AG10803 (cell line): ENCODE data around the gene SLC2A2.
A peak's percentile ranks its signal among the peaks of the same experiment; 100 is the strongest.

Source experiments
- DNase-seq: peaks from one replicate; pipeline ENCODE4 v3.0.0; 2010; ENCODE audit warnings: low read depth
- H3K4me3 ChIP-seq: 2 replicates; pipeline ENCODE4 v1.5.1; 2011; ENCODE audit warnings: mild to moderate bottlenecking, low read length, control low read depth
- TF ChIP-seq, protein P1 (sequence below): conservative IDR thresholded peaks from 2 replicates; pipeline ENCODE4 v1.5.1; 2011; ENCODE audit warnings: mild to moderate bottlenecking, low read length, control low read depth, inconsistent platforms

The SLC2A2 gene

DNA sequence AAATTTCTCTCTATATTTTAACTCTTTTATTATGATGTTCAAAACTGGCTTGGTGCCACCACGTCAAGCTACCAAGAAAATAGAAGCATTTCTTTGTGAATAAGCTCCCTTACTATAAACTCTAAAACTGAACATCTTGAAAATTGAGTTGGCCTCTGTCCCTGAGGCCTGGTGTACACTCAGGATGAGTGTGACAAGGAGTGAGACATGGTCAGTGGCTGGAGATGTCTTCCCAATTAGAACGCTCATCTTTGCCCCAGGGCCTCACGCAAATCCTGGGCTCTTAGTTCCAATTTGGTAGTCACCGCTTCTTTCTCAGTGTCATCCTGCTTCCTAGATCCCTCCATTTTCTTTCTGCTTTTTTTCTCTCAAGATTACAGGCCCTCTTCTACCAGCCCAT is 26.2 kb downstream of the SLC2A2 start:
- TF ChIP-seq, protein P1, sequence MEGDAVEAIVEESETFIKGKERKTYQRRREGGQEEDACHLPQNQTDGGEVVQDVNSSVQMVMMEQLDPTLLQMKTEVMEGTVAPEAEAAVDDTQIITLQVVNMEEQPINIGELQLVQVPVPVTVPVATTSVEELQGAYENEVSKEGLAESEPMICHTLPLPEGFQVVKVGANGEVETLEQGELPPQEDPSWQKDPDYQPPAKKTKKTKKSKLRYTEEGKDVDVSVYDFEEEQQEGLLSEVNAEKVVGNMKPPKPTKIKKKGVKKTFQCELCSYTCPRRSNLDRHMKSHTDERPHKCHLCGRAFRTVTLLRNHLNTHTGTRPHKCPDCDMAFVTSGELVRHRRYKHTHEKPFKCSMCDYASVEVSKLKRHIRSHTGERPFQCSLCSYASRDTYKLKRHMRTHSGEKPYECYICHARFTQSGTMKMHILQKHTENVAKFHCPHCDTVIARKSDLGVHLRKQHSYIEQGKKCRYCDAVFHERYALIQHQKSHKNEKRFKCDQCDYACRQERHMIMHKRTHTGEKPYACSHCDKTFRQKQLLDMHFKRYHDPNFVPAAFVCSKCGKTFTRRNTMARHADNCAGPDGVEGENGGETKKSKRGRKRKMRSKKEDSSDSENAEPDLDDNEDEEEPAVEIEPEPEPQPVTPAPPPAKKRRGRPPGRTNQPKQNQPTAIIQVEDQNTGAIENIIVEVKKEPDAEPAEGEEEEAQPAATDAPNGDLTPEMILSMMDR = no peak
- peak; percentile 8 for DNase-seq
- no peak overlapping the region for H3K4me3 ChIP-seq

DNA sequence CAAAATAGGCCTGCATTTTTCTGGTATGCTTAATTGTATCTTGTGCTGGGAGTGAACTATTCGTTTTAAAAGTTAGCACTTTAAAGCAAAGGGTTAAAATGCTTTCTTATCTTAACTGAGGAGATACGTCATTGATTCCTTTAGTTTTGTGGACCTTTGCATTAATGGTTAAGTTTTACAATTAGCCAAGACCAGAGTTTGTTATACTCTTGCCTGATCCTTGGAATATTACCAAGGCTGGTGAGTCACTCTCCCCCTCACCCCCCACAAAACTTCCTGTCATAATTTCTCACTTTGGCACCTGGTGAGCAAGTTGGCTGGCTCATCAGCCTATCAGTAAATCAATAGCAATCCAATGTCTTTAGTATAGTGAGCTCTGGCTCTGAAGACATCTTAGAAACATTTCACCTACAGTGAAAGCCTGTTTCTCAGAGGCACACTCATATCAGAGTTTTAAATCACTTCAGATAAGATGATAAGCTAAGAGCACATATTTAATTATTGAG is 26.7 kb downstream of the SLC2A2 start:
- TF ChIP-seq, protein P1 = no peak
- DNase-seq = peak; percentile 79
- H3K4me3 ChIP-seq = no peak overlapping the region

DNA sequence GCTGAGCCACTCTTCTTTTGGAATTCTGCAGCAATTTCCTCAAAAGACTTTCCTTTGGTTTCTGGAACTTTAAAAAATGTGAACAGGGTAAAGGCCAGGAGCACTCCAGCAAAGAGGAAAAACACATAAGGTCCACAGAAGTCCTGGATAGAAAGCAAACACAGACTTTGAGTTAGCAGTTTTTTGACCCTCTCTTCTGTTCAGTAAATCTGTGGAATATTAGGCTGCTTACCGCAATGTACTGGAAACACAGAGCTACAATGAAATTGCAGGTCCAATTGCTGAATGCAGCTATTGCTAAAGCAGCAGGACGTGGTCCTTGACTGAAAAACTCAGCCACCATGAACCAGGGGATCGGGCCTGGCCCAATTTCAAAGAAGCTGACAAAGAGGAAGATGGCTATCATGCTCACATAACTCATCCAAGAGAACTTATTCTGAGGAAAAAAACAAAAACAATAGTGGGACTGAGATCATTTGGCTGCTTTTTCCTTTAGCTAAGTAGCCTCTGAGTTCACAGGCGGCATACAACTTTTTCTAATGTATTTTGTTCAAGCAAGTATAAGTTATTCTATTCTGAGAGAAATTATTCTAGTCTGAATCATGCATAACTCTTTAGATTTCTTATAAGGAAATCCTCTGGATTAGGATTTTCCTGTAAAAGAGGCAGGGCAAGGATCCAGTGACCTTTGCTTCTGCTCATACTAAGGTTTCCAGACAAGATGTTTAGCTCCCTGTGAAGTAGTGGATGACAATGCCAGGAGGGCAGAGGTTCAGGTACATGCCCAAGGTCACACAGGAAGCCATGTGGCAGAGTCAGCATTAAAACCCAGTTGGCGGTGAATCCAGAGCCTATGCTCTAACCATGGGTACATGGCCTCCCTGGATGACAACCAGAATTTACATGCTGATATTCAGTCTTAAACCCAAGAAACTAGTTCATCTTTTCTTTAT is 28.3 kb downstream of the SLC2A2 start:
- DNase-seq = peak; percentile 83
- TF ChIP-seq, protein P1 = no peak
- no peak overlapping the region for H3K4me3 ChIP-seq

DNA sequence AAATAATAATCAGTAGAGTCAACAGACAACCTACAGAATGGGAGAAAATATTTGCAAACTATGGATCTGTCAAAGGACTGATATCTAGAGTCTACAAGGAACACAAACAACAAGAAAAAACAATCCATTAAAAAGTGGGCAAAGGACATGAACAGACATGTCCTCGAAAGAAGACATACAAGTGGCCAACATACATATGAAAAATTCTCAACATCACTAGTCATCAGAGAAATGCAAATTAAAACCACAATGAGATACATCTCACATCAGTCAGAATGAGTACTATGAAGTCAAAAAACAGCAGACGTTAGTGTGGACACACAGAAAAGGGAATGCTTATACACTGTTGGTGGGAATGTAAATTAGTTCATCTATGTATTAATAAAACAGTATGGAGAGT is 33.7 kb downstream of the SLC2A2 start:
- peak; percentile 40 for DNase-seq
- H3K4me3 ChIP-seq = no peak overlapping the region
- TF ChIP-seq, protein P1 = no peak

DNA sequence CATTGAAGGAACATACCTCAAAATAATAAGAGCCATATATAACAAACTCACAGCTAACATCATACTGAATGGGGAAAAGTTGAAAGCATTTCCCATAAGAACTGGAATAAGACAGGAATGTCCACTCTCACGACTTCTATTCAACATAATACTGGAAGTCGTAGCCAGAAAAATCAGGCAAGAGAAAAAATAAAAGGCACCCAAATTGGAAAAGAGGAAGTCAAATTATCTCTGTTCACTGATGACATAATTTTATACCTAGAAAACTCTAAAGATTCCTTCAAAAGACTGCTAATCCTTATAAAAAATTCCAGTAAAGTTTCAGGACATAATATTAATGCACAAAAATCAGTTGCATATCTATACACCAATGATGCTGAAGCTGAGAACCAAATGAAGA is 34.9 kb downstream of the SLC2A2 start:
- H3K4me3 ChIP-seq = no peak overlapping the region
- TF ChIP-seq, protein P1 = no peak
- DNase-seq = no peak

DNA sequence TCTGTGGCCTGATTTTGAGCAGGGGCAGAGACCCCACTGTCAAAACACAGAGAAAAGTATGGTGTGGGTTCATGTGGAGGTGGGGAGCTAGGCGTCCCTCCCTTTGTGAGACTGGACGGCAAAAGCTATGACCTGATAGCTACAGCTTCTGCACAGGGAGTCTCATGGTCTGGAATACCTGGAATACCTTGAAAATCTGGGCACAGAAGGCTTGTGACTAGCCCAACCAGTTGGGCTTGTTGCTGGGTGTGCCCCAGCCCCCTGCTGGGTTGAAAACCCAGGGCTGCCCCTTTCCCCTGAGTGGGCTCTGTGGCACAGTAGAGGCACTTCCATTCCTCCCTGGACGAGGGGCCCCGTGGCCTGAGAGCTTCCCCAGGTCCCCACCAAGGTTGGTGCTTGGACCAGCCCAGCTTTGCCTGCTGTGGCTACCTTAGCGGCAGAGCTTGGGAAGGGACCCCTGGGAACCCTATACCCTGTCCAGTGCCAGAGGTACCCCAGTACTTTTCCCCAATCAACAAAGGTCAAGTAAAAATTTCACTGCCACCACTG is 37.3 kb downstream of the SLC2A2 start:
- no peak overlapping the region for H3K4me3 ChIP-seq
- no peak for DNase-seq
- TF ChIP-seq, protein P1 = no peak
